COR-L47 (cell line): ENCODE measurements around the gene OR6C65.

Source experiments
- DNase-seq: peaks from one replicate; lab custom pipeline; 2025; lab: John Stamatoyannopoulos, UW

The OR6C65 gene

DNA sequence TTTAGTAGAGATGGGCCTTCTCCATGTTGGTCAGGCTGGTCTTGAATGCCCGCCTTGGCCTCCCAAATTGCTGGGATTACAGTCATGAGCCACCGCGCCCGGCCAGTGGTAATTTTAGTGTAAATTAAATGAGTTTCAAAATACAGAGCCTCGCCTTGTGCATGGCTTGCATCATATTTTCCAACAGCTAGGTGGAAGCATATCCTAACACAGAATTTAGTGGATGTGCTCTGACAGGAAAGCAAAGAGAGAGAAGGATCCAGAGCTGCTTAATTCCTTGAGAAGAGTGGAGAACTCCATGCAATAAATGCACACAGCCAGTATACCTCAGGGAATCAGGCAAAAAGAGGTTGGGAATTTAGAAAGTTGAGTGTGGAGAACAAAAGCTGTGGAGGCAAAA, 46.0 kb downstream of the OR6C65 start:
- DNase-seq, result no peak

DNA sequence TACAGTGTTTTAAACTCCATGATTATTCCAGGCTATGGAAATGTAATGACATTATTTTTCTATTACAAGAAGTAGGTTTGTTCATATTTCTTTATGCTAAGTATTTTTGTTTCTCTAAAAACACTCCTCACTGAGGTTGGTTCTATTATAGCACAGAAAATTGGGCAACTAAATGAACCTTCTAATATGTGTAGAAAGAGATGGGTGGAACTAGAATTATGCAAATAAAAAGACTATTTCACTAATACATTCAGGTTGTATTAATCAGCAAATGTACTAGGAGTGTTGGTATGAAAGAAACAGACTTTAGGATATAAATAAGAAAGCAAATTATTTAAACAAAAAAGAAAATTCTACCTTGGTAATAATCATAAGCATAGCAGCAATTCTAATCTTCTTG, 48.5 kb downstream of the OR6C65 start:
- no peak for DNase-seq
